ENCODE data around the gene TIAM1.

TIAM1 gene

DNA sequence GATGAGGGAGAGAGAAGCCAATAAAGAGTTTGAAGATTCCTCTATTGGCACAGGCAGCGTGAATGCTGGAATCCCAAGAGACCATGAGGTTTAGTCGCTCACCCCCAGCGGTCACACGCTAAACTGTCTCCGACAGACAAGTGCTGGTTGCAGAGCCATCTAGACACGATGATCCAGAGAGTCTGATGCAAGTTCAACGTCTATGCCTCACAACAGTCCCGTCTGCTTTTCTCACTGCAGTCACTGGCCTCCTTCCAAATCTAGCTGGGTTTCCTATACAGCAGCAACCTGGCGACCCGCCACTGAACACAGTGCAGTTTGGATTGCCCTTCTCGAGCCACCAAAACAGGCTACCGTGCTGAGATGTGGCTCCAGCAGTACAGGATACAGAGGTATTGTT is 207.2 kb downstream of the TIAM1 start:
- TF ChIP-seq, protein P1, sequence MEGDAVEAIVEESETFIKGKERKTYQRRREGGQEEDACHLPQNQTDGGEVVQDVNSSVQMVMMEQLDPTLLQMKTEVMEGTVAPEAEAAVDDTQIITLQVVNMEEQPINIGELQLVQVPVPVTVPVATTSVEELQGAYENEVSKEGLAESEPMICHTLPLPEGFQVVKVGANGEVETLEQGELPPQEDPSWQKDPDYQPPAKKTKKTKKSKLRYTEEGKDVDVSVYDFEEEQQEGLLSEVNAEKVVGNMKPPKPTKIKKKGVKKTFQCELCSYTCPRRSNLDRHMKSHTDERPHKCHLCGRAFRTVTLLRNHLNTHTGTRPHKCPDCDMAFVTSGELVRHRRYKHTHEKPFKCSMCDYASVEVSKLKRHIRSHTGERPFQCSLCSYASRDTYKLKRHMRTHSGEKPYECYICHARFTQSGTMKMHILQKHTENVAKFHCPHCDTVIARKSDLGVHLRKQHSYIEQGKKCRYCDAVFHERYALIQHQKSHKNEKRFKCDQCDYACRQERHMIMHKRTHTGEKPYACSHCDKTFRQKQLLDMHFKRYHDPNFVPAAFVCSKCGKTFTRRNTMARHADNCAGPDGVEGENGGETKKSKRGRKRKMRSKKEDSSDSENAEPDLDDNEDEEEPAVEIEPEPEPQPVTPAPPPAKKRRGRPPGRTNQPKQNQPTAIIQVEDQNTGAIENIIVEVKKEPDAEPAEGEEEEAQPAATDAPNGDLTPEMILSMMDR (IDR thresholded peaks at IDR 0.05; ENCODE audit: poor library complexity, severe bottlenecking), result no peak
- Histone ChIP-seq H3K36me3 (ENCODE audit: low read depth) (no peaks in the 10 kb centered on the region), H3K4me3 (ENCODE audit: severe bottlenecking) (no peak overlapping the region), H3K4me1 (ENCODE audit: insufficient read depth, poor library complexity, severe bottlenecking) (no peaks in the 10 kb centered on the region), H3K27me3 (ENCODE audit: insufficient read depth, poor library complexity, severe bottlenecking) (no peaks in the 10 kb centered on the region), H3K27ac (ENCODE audit: poor library complexity, severe bottlenecking) (no peak overlapping the region), H3K9me3 (ENCODE audit: severe bottlenecking) (no peaks in the 10 kb centered on the region)
- no peak for ATAC-seq (ENCODE audit: low read depth)
- no peak for DNase-seq (ENCODE audit: low spot score)

DNA sequence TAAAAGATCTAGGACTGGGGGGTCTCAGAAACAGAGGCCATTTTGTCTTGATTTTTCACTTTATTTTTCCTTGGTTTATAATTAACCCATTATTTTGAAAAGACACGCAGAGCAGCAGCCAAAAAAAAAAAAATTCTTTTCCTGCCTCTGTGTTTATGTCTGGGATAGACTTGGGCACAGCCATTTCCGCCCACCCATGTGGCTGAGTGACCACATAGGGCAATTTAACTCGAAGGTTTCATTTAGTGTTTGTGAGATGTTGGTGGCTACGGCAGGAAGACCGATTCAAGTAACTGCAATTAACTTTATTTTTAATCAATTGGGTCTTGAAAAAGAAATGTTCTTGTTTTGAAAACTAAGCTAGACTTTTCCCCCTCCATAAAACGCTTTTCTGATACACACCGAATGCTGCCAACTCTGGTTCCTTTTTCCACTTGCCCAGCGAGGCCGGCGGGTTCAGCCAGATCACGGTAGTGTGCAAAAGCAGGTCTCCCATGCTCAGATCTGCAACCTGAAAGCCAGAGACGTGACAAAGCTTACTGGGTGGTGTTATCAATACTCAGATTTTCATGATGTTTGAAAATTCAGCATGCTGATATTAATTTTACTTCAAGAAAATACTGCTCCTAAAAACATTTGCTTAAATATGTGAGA is 208.4 kb downstream of the TIAM1 start:
- Histone ChIP-seq H3K4me3 (ENCODE audit: severe bottlenecking) (no peak overlapping the region), H3K4me1 (ENCODE audit: insufficient read depth, poor library complexity, severe bottlenecking) (no peaks in the 10 kb centered on the region), H3K27me3 (ENCODE audit: insufficient read depth, poor library complexity, severe bottlenecking) (no peaks in the 10 kb centered on the region), H3K9me3 (ENCODE audit: severe bottlenecking) (no peaks in the 10 kb centered on the region), H3K27ac (ENCODE audit: poor library complexity, severe bottlenecking) (no peak overlapping the region), H3K36me3 (ENCODE audit: low read depth) (no peaks in the 10 kb centered on the region)
- ATAC-seq (ENCODE audit: low read depth) (no peak), DNase-seq (ENCODE audit: low spot score) (no peak)
- TF ChIP-seq, protein P1 (IDR thresholded peaks at IDR 0.05; ENCODE audit: poor library complexity, severe bottlenecking), result no peak

DNA sequence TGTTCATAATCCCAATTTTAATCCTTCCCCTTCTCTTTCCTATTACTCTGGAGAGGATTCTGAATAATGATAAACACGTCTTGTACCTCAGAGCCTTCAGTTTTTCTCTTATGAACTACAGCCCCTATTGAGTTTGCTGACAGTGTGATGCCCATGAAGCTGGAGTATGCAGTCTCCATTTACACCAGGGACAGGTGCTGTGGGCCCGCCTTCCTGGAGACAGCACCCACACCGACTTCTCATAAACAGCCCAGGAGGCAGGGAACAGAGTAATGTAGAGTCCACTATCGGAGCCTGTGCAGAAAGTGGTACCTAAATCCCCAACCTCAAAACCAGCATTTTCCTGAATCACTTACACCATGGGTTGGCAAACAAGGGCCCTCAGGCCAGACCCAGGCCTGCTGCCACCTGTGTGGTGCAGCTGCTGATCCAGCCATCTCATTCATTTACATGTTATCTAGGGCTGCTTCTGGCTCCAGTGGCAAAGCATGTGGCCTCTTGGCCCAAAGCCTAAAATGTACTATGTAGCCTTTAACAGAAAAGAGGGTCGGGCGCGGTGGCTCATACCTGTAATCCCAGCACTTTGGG is 210.7 kb downstream of the TIAM1 start:
- H3K36me3 ChIP-seq (ENCODE audit: low read depth), result no peaks in the 10 kb centered on the region
- no peak overlapping the region for H3K27ac ChIP-seq (ENCODE audit: poor library complexity, severe bottlenecking)
- no peaks in the 10 kb centered on the region for H3K4me1 ChIP-seq (ENCODE audit: insufficient read depth, poor library complexity, severe bottlenecking)
- H3K9me3 ChIP-seq (ENCODE audit: severe bottlenecking), result no peaks in the 10 kb centered on the region
- TF ChIP-seq, protein P1 (IDR thresholded peaks at IDR 0.05; ENCODE audit: poor library complexity, severe bottlenecking), result no peak
- no peaks in the 10 kb centered on the region for H3K27me3 ChIP-seq (ENCODE audit: insufficient read depth, poor library complexity, severe bottlenecking)
- no peak overlapping the region for H3K4me3 ChIP-seq (ENCODE audit: severe bottlenecking)
- DNase-seq (ENCODE audit: low spot score) (no peak), ATAC-seq (ENCODE audit: low read depth) (no peak)

DNA sequence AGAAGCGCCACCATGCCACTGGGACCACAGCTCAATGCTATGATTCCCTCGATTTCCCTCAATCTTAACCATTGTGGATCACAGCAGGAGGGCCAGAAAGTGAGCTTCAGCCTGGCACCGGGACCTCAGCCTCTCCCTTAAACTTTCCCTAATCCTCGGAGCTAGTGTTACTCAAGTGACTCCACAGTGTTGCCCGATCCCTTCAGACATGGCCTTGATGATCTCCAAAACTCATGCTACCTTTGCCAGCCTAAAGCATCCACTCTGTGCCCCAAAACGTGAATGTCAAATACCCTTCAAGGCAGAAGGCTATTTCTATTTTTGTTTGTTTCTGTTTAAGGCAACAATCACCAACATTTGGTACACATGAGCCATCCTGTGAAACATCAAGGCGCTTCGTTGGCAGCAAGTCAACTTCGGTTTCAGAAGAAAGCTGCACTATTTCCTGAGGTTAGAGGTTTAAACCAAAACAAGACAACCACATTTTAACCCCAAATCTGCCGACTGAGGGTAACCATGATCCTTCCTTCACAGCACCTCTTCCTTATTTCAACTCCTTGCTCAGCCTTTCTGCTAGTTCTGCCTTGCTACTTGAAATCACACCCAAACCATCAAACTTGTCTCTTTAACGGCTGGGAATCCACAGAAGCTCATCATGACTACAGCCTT is 211.4 kb downstream of the TIAM1 start:
- Histone ChIP-seq H3K36me3 (ENCODE audit: low read depth) (no peaks in the 10 kb centered on the region), H3K27ac (ENCODE audit: poor library complexity, severe bottlenecking) (no peak overlapping the region), H3K4me3 (ENCODE audit: severe bottlenecking) (no peak overlapping the region), H3K27me3 (ENCODE audit: insufficient read depth, poor library complexity, severe bottlenecking) (no peaks in the 10 kb centered on the region), H3K4me1 (ENCODE audit: insufficient read depth, poor library complexity, severe bottlenecking) (no peaks in the 10 kb centered on the region), H3K9me3 (ENCODE audit: severe bottlenecking) (no peaks in the 10 kb centered on the region)
- TF ChIP-seq, protein P1 (IDR thresholded peaks at IDR 0.05; ENCODE audit: poor library complexity, severe bottlenecking), result no peak
- DNase-seq (ENCODE audit: low spot score) (no peak), ATAC-seq (ENCODE audit: low read depth) (no peak)

DNA sequence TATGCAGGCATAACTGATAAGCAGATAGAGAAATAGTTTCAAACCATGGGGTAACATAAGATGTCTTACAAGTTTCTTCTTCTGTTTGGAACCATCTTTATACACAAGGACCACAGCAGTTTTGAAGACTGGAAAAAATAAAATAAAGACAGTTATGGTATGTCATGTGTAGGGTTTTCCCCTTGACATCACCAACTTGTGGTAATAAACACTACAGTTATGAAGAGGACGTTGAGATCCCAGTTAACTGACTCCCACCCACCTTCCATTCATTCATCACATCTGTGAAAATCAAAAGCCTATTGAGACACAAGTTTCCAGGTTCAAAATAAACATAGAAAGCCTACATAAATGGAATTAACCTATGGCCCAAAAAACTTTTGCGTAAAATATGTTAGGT is 213.2 kb downstream of the TIAM1 start:
- Histone ChIP-seq H3K4me1 (ENCODE audit: insufficient read depth, poor library complexity, severe bottlenecking) (no peaks in the 10 kb centered on the region), H3K36me3 (ENCODE audit: low read depth) (no peaks in the 10 kb centered on the region), H3K27me3 (ENCODE audit: insufficient read depth, poor library complexity, severe bottlenecking) (no peaks in the 10 kb centered on the region), H3K9me3 (ENCODE audit: severe bottlenecking) (no peaks in the 10 kb centered on the region), H3K4me3 (ENCODE audit: severe bottlenecking) (no peak overlapping the region), H3K27ac (ENCODE audit: poor library complexity, severe bottlenecking) (no peak overlapping the region)
- ATAC-seq (ENCODE audit: low read depth) (no peak), DNase-seq (ENCODE audit: low spot score) (no peak)
- TF ChIP-seq, protein P1 (IDR thresholded peaks at IDR 0.05; ENCODE audit: poor library complexity, severe bottlenecking), result no peak

Data from RWPE2 (cell line).